K562 (cell line): ENCODE results near the gene EIF2AK3. TPM values are rescaled to one million over a fixed set of nuclear protein-coding genes. Genes with fewer than 3 reads are reported as not detected.

Experiments used
- BRD4 ChIP-seq: fragments of 200-600 bp; sonication (generic); IDR thresholded peaks from 2 replicates; pipeline ENCODE4 v1.6.1; 2017; ENCODE audit warnings: inconsistent platforms
- CTCF ChIP-seq, 3 experiments: IDR thresholded peaks in 2 of 3; conservative IDR thresholded peaks in 1 of 3; 2 replicates each; pipeline ENCODE4 v1.5.1; 2011 to 2012; ENCODE audit warnings: low read length in 3 of 3, mild to moderate bottlenecking in 3 of 3, control low read depth in 2 of 3, improper control_type of control experiment in 1 of 3, inconsistent platforms in 1 of 3, low read depth in 1 of 3, mixed read lengths in 1 of 3, moderate library complexity in 1 of 3; ENCODE audit not compliant: insufficient read depth in 2 of 3
- FOXK1 ChIP-seq: sonication (generic); formaldehyde crosslinking; IDR thresholded peaks from 2 replicates; pipeline ENCODE4 v1.8.0; 2022; ENCODE audit warnings: missing genetic modification reagents, mild to moderate bottlenecking, borderline replicate concordance
- KLF16 ChIP-seq: IDR thresholded peaks from 2 replicates; pipeline ENCODE4 v1.6.1; 2016; ENCODE audit warnings: antibody characterized with exemption
- NFIC ChIP-seq: fragments of 450-650 bp; IDR thresholded peaks from 2 replicates; pipeline ENCODE4 v1.6.1; 2017; ENCODE audit warnings: mild to moderate bottlenecking, inconsistent platforms
- POLR2A ChIP-seq: fragments of 450-650 bp; conservative IDR thresholded peaks from 2 replicates; pipeline ENCODE4 v1.6.1; 2016
- RAD21 ChIP-seq, 2 experiments: fragments of 250-450 bp in 1 of 2; fragments of 450-650 bp in 1 of 2; sonication (Bioruptor Pico) in 1 of 2; formaldehyde crosslinking in 1 of 2; IDR thresholded peaks in 1 of 2; conservative IDR thresholded peaks in 1 of 2; 2 replicates each; pipeline versions ENCODE4 v1.4.0 to v1.8.0; 2020 to 2022; ENCODE audit warnings: mild to moderate bottlenecking in 2 of 2, moderate library complexity in 1 of 2
- RBM25 ChIP-seq: fragments of 200-400 bp; formaldehyde crosslinking; IDR thresholded peaks from 2 replicates; pipeline ENCODE4 v1.6.1; 2018; ENCODE audit warnings: low read length, low read depth, moderate library complexity; ENCODE audit not compliant: severe bottlenecking
- SMC3 ChIP-seq: conservative IDR thresholded peaks from 2 replicates; pipeline ENCODE4 v1.6.1; 2011; ENCODE audit warnings: low read depth, low read length, improper control_type of control experiment; ENCODE audit not compliant: insufficient read depth
- ZBTB43 ChIP-seq: sonication (generic); formaldehyde crosslinking; IDR thresholded peaks from 2 replicates; pipeline ENCODE4 v1.8.0; 2023; ENCODE audit warnings: mild to moderate bottlenecking, missing genetic modification reagents
- ZNF133 ChIP-seq: fragments of 250-450 bp; sonication (Bioruptor Pico); IDR thresholded peaks from 2 replicates; pipeline ENCODE4 v1.4.0; 2020; ENCODE audit warnings: mild to moderate bottlenecking
- ZNF398 ChIP-seq: fragments of 250-450 bp; sonication (Bioruptor Pico); IDR thresholded peaks from 2 replicates; pipeline ENCODE4 v1.8.0; 2021; ENCODE audit warnings: moderate library complexity, mild to moderate bottlenecking, inconsistent platforms
- ZNF518B ChIP-seq: fragments of 250-450 bp; sonication (Bioruptor Pico); IDR thresholded peaks from 2 replicates; pipeline ENCODE4 v1.5.0; 2021; ENCODE audit warnings: mild to moderate bottlenecking, moderate library complexity
- polyA plus RNA-seq, 8 experiments: library from polyadenylated mRNA; depleted of rRNA in 4 of 8; stranded (reverse) in 5 of 8; unstranded in 3 of 8; fragments of >200 nt; fragmentation: Nextera tagmentation in 2 of 8; fragmentation: Illumina TruSeq in 1 of 8; extraction: Ambion mirVana in 2 of 8; extraction: Trizol in 1 of 8; gene quantifications; 2 replicates each; pipeline versions ENCODE4 v1.2.1 to v1.2.3, GENCODE V29; 2011 to 2014; ENCODE audit warnings: inconsistent platforms in 1 of 8, missing spikeins in 1 of 8
- total RNA-seq, 7 experiments: library from RNA; depleted of rRNA in 6 of 7; stranded (reverse); fragments of >200 nt in 6 of 7; fragmentation: Illumina TruSeq in 2 of 7; extraction: Trizol in 2 of 7; gene quantifications; 2 replicates each; pipeline versions ENCODE4 v1.2.1 to v1.2.3, GENCODE V29; 2011 to 2021; ENCODE audit warnings: low replicate concordance in 1 of 7

EIF2AK3 gene
- total and polyA plus RNA-seq, 9 of the 15 experiments (the other 6 are each of a cell fraction or from before 2014, with no cell fraction given): 1.7 to 11.6 (median 7.4) TPM

- peak; percentile 77 to 87 (median 86) for TF ChIP-seq CTCF (IDR thresholded peaks at IDR 0.05 in 2 of 3, conservative IDR thresholded peaks at IDR 0.05 in 1 of 3; ENCODE audit: insufficient read depth in 2 of 3, low read depth in 1 of 3, low read length in 3 of 3)
- peak; percentile 37; the same call in 1 of the 2 replicates for TF ChIP-seq SMC3
- TF ChIP-seq ZNF518B (CRISPR knock-in tag): no peak
- no peak for TF ChIP-seq ZBTB43 (CRISPR knock-in tag)
- TF ChIP-seq POLR2A: no peak
- no peak for TF ChIP-seq ZNF398 (CRISPR knock-in tag)
- TF ChIP-seq BRD4: no peak
- no peak for TF ChIP-seq RBM25
- peak; percentile 61 to 82 for TF ChIP-seq RAD21 (CRISPR knock-in tag; conservative IDR thresholded peaks at IDR 0.05 in 1 of 2, IDR thresholded peaks at IDR 0.05 in 1 of 2)
- no peak for TF ChIP-seq FOXK1
- 0 out of 2 replicates have a peak, but pooled peaks have one; percentile 20 for TF ChIP-seq KLF16
- no peak for TF ChIP-seq NFIC
- no peak for TF ChIP-seq ZNF133 (CRISPR knock-in tag)
These were observed 44.6 kb upstream of the EIF2AK3 start (continued) for GRCh38 chr2:88671786-88672427.
